GM12878 (cell line): ENCODE data around the gene CLPTM1L. TPM values are rescaled to one million over a fixed set of nuclear protein-coding genes. Genes with fewer than 3 reads are reported as not detected.
"Not testable (repeated sequence)": the region's sequence is repeated elsewhere in the genome, so short reads cannot be mapped to it uniquely, and the experiment has no call there.

Experiments used
- ATAC-seq: fragments of 200-7000 bp; cut with Tn5 transposase; 3 replicates; pipeline ENCODE4 v1.9.1; 2020; ENCODE audit warnings: mild to moderate bottlenecking, moderate library complexity
- BruUV-seq: library from RNA; stranded (reverse); fragments of 400-500 nt; replicated peaks from 2 replicates; lab custom pipeline; 2021; lab: Mats Ljungman, UMichigan
- CTCF ChIA-PET: fragments of 300-600 bp; sonication (Branson Sonifier 250); formaldehyde crosslinking; extraction: SDS; loops from one replicate; lab custom pipeline; 2021; ENCODE audit warnings: inconsistent platforms; lab: Yijun Ruan, JAX
- POLR2A ChIA-PET: fragments of 350-600 bp; formaldehyde crosslinking; extraction: SDS; loops from one replicate; lab custom pipeline; 2021; ENCODE audit warnings: inconsistent platforms; lab: Charles Lee
- RAD21 ChIA-PET: fragments of 300-600 bp; sonication (Branson Sonifier 250); formaldehyde crosslinking; loops from one replicate; lab custom pipeline; 2023; ENCODE audit warnings: antibody characterized with exemption; ENCODE audit not compliant: unreplicated experiment; lab: Charles Lee
- SMC1A ChIA-PET: fragments of 300-600 bp; sonication (Branson Sonifier 250); formaldehyde crosslinking; loops from one replicate; lab custom pipeline; 2023; ENCODE audit not compliant: unreplicated experiment, uncharacterized antibody; lab: Charles Lee
- DNase-seq: peaks from one replicate; pipeline ENCODE4 v3.0.0-alpha.2; 2011; ENCODE audit warnings: low read depth, low spot score
- FAIRE-seq: peaks from 3 replicates; lab custom pipeline; 2011; peaks lifted over from hg19 to GRCh38; lab: Jason Lieb, UNC
- H2AFZ ChIP-seq: 2 replicates; pipeline ENCODE4 v1.6.0; 2011; ENCODE audit warnings: low read depth, low read length, control low read depth; ENCODE audit not compliant: control insufficient read depth
- H3K27ac ChIP-seq: 2 replicates; pipeline ENCODE4 v1.5.1; 2011; ENCODE audit warnings: control low read depth; ENCODE audit not compliant: control insufficient read depth, insufficient read depth
- H3K27me3 ChIP-seq, 2 experiments: replicated peaks in 1 of 2; 2 replicates each; pipeline versions ENCODE4 v1.6.0 to v1.6.1; 2011; ENCODE audit warnings: low read length in 1 of 2; ENCODE audit not compliant: control insufficient read depth in 2 of 2, insufficient read depth in 2 of 2
- H3K36me3 ChIP-seq, 2 experiments: 2 replicates each; pipeline ENCODE4 v1.5.1; 2011; ENCODE audit warnings: low read length in 1 of 2; ENCODE audit not compliant: control insufficient read depth in 2 of 2, insufficient read depth in 2 of 2
- H3K4me1 ChIP-seq: 2 replicates; pipeline ENCODE4 v1.6.1; 2011; ENCODE audit warnings: mild to moderate bottlenecking, low read length, moderate library complexity, mixed read lengths; ENCODE audit not compliant: control insufficient read depth, insufficient read depth
- H3K4me2 ChIP-seq: 2 replicates; pipeline ENCODE4 v1.6.0; 2011; ENCODE audit warnings: control low read depth; ENCODE audit not compliant: control insufficient read depth, insufficient read depth
- H3K4me3 ChIP-seq: fragments of 200-600 bp; sonication (generic); 2 replicates; pipeline ENCODE4 v1.5.1; 2016
- H3K79me2 ChIP-seq: 2 replicates; pipeline ENCODE4 v1.6.0; 2011; ENCODE audit warnings: low read length; ENCODE audit not compliant: control insufficient read depth, insufficient read depth
- H3K9ac ChIP-seq: 2 replicates; pipeline ENCODE4 v1.8.0; 2011; ENCODE audit warnings: low read length, control low read depth, mixed read lengths; ENCODE audit not compliant: control insufficient read depth, insufficient read depth
- H3K9me3 ChIP-seq: replicated peaks from 3 replicates; pipeline ENCODE4 v1.5.1; 2011; ENCODE audit warnings: mild to moderate bottlenecking, low read length; ENCODE audit not compliant: control insufficient read depth, insufficient read depth
- H4K20me1 ChIP-seq: 2 replicates; pipeline ENCODE4 v1.6.0; 2011; ENCODE audit not compliant: control insufficient read depth, insufficient read depth
- WGBS: methylation state at CpG from one replicate; pipeline ENCODE4 v1.1.6; 2016; ENCODE audit warnings: low lambda C conversion rate; ENCODE audit not compliant: insufficient replicate concordance, insufficient coverage; ENCODE audit errors: missing lambda C conversion rate; 5-methylcytosine and 5-hydroxymethylcytosine counted together
- in situ Hi-C: fragments of 300-500 bp; cut with MboI; formaldehyde crosslinking; loops from 9 replicates; pipeline ENCODE4 v1.14.3; 2018; ENCODE audit warnings: mixed read lengths
- intact Hi-C: fragments of 100-400 bp; cut with micrococcal nuclease; formaldehyde crosslinking; loops from one replicate; pipeline ENCODE4 v1.14.2; 2022; ENCODE audit not compliant: unreplicated experiment
- polyA plus RNA-seq, 11 experiments: library from polyadenylated mRNA; depleted of rRNA in 4 of 11; unstranded in 6 of 11; stranded (reverse) in 5 of 11; fragments of >200 nt; fragmentation: Nextera tagmentation in 4 of 11; fragmentation: Illumina TruSeq in 1 of 11; extraction: Ambion mirVana in 4 of 11; extraction: Trizol in 1 of 11; gene quantifications; 1 replicate in 1 of 11; 2 replicates in 10 of 11; pipeline versions ENCODE4 v1.2.1 to v1.2.3, GENCODE V29; 2011 to 2016; ENCODE audit warnings: inconsistent platforms in 2 of 11, missing spikeins in 2 of 11, low read depth in 1 of 11
- total RNA-seq, 4 experiments: library from RNA; depleted of rRNA in 3 of 4; stranded (reverse); fragments of >200 nt in 3 of 4; fragmentation: Illumina TruSeq in 1 of 4; extraction: Trizol in 1 of 4; gene quantifications; 2 replicates each; pipeline versions ENCODE4 v1.2.1 to v1.2.3, GENCODE V29; 2013 to 2021

Gene CLPTM1L
- total and polyA plus RNA-seq, 10 of the 15 experiments (the other 5 are each of a cell fraction or from before 2014, with no cell fraction given) = 2.9 to 278 (median 135) TPM

DNA sequence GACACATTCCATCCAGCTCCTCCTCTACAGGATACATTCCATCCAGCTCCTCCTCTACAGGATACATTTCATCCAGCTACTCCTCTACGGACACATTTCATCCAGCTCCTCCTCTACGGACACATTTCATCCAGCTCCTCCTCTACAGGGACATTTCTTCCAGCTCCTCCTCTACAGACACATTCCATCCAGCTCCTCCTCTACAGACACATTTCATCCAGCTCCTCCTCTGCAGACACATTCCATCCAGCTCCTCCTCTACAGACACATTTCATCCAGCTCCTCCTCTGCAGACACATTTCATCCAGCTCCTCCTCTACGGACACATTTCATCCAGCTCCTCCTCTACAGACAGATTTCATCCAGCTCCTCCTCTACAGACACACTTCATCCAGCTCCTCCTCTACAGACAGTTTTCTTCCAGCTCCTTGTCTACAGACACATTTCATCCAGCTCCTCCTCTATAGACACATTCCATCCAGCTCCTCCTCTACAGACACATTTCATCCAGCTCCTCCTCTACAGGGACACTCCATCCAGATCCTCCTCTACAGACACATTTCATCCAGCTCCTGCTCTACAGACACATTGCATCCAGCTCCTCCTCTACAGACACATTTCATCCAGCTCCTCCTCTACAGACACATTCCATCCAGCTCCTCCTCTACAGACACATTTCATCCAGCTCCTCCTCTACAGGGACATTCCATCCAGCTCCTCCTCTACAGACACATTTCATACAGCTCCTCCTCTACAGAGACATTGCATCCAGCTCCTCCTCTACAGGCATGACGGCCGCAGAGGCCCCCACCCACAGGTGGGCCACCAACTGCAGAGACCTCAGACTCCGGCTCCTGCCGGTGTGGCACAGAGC, 16.4 kb downstream of the CLPTM1L start:
- H3K9me3 ChIP-seq, DNase-seq, BruUV-seq, H3K9ac ChIP-seq, intact Hi-C loops, H3K79me2 ChIP-seq, SMC1A ChIA-PET, H3K4me3 ChIP-seq, H3K27me3 ChIP-seq, RAD21 ChIA-PET, H2AFZ ChIP-seq, ATAC-seq, H3K27ac ChIP-seq, in situ Hi-C loops, H4K20me1 ChIP-seq, H3K4me1 ChIP-seq, H3K4me2 ChIP-seq, FAIRE-seq: not testable (repeated sequence)
- ChIA-PET CTCF (interaction anchor here (0.8 kb wide), 1 partner anchor 26 kb away, joined by 3 read pairs; no protein-coding TSS in a partner anchor), POLR2A (interaction anchor here (1.2 kb wide), 2 partner anchors 11 to 18 kb away, joined by 3 read pairs; no protein-coding TSS in a partner anchor)
- H3K36me3 ChIP-seq = peaks cover 19 to 44% of the 10 kb centered on the region in 2 experiments
- WGBS = 90% methylated on average over 7 of the region's 7 CpGs

DNA sequence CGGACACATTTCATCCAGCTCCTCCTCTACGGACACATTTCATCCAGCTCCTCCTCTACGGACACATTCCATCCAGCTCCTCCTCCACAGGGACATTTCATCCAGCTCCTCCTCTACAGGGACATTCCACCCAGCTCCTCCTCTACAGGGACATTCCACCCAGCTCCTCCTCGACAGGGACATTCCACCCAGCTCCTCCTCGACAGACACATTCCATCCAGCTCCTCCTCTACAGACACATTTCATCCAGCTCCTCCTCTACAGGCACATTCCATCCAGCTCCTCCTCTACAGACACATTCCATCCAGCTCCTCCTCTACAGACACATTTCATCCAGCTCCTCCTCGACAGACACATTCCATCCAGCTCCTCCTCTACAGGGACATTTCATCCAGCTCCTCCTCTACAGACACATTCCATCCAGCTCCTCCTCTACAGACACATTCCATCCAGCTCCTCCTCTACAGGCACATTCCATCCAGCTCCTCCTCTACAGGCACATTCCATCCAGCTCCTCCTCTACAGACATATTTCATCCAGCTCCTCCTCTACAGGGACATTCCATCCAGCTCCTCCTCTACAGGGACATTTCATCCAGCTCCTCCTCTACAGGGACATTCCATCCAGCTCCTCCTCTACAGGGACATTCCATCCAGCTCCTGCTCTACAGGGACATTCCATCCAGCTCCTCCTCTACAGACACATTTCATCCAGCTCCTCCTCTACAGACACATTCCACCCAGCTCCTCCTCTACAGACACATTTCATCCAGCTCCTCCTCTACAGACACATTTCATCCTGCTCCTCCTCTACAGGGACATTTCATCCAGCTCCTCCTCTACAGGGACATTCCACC, 17.8 kb downstream of the CLPTM1L start:
- POLR2A ChIA-PET = interaction anchor here (1.2 kb wide), 2 partner anchors 10 to 16 kb away, joined by 3 read pairs; no protein-coding TSS in a partner anchor
- H3K27ac ChIP-seq, H3K4me3 ChIP-seq, H2AFZ ChIP-seq, H3K27me3 ChIP-seq, DNase-seq, ATAC-seq, FAIRE-seq, BruUV-seq, intact Hi-C loops, H3K9me3 ChIP-seq, H3K79me2 ChIP-seq, H3K4me2 ChIP-seq, in situ Hi-C loops, H4K20me1 ChIP-seq, H3K4me1 ChIP-seq, H3K9ac ChIP-seq: not testable (repeated sequence)
- H3K36me3 ChIP-seq = peaks cover 16 to 52% of the 10 kb centered on the region in 2 experiments
- SMC1A ChIA-PET = interaction anchor here (0.7 to 1.2 kb wide), 2 partner anchors 9 to 434 kb away, joined by 3 to 5 read pairs; partner anchors contain the start of gene TRIP13
- 70% methylated on average over 6 of the region's 6 CpGs for WGBS
- RAD21 ChIA-PET = interaction anchor here (0.9 to 1.9 kb wide), 3 partner anchors 11 to 118 kb away, joined by 3 to 6 read pairs (median 4); no protein-coding TSS in a partner anchor
- CTCF ChIA-PET = interaction anchor here (0.6 to 1.6 kb wide), 2 partner anchors 11 to 78 kb away, joined by 4 to 5 read pairs; no protein-coding TSS in a partner anchor

DNA sequence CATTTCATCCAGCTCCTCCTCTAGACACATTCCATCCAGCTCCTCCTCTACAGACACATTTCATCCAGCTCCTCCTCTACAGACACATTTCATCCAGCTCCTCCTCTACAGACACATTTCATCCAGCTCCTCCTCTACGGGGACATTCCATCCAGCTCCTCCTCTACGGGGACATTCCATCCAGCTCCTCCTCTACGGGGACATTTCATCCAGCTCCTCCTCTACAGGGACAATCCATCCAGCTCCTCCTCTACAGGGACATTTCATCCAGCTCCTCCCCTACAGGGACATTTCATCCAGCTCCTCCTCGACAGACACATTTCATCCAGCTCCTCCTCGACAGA, 18.4 kb downstream of the CLPTM1L start:
- ATAC-seq, H3K27ac ChIP-seq, H3K4me2 ChIP-seq, H4K20me1 ChIP-seq, BruUV-seq, DNase-seq, H3K4me1 ChIP-seq, H3K4me3 ChIP-seq, H2AFZ ChIP-seq, intact Hi-C loops, H3K27me3 ChIP-seq, in situ Hi-C loops, FAIRE-seq, H3K79me2 ChIP-seq, H3K9ac ChIP-seq, H3K9me3 ChIP-seq: not testable (repeated sequence)
- peaks cover 10 to 50% of the 10 kb centered on the region in 2 experiments; a peak in 3 of 4 replicates for H3K36me3 ChIP-seq
- WGBS = 84% methylated on average over 5 of the region's 5 CpGs
- CTCF ChIA-PET = interaction anchor here (1.6 kb wide), 1 partner anchor 11 kb away, joined by 5 read pairs; no protein-coding TSS in a partner anchor
- RAD21 ChIA-PET = interaction anchor here (0.9 to 1.9 kb wide), 3 partner anchors 10 to 118 kb away, joined by 3 to 6 read pairs (median 4); no protein-coding TSS in a partner anchor
- POLR2A ChIA-PET = interaction anchor here (0.7 kb wide), 1 partner anchor 9 kb away, joined by 3 read pairs; no protein-coding TSS in a partner anchor
- SMC1A ChIA-PET = interaction anchor here (1.2 kb wide), 1 partner anchor 9 kb away, joined by 5 read pairs; no protein-coding TSS in a partner anchor
